MG63 (cell line): ENCODE measurements around the gene FILIP1. TPM values are rescaled to one million over a fixed set of nuclear protein-coding genes. Genes with fewer than 3 reads are reported as not detected.

Source experiments
- DNase-seq: peaks from one replicate; pipeline ENCODE4 v3.0.0-alpha.2; 2020
- H3K27me3 ChIP-seq: fragments of 250-450 bp; sonication (Bioruptor Pico); 2 replicates; pipeline ENCODE4 v1.5.1; 2020; ENCODE audit warnings: mild to moderate bottlenecking, moderate library complexity
- H3K36me3 ChIP-seq: fragments of 250-450 bp; sonication (Bioruptor Pico); 2 replicates; pipeline ENCODE4 v1.5.1; 2020; ENCODE audit warnings: mild to moderate bottlenecking, moderate library complexity
- H3K4me3 ChIP-seq: fragments of 250-450 bp; sonication (Bioruptor Pico); 2 replicates; pipeline ENCODE4 v1.5.1; 2020; ENCODE audit warnings: mild to moderate bottlenecking, moderate library complexity
- H3K9me3 ChIP-seq: fragments of 250-450 bp; sonication (Bioruptor Pico); 2 replicates; pipeline ENCODE4 v1.5.1; 2020; ENCODE audit warnings: mild to moderate bottlenecking, moderate library complexity
- total RNA-seq: library from RNA; depleted of rRNA; stranded (reverse); fragments of >200 nt; shearing (Covaris generic); gene quantifications from 2 replicates; pipeline ENCODE4 v1.2.3, GENCODE V29; 2014; ENCODE audit warnings: low replicate concordance; rRNA removed

FILIP1 gene, protein sequence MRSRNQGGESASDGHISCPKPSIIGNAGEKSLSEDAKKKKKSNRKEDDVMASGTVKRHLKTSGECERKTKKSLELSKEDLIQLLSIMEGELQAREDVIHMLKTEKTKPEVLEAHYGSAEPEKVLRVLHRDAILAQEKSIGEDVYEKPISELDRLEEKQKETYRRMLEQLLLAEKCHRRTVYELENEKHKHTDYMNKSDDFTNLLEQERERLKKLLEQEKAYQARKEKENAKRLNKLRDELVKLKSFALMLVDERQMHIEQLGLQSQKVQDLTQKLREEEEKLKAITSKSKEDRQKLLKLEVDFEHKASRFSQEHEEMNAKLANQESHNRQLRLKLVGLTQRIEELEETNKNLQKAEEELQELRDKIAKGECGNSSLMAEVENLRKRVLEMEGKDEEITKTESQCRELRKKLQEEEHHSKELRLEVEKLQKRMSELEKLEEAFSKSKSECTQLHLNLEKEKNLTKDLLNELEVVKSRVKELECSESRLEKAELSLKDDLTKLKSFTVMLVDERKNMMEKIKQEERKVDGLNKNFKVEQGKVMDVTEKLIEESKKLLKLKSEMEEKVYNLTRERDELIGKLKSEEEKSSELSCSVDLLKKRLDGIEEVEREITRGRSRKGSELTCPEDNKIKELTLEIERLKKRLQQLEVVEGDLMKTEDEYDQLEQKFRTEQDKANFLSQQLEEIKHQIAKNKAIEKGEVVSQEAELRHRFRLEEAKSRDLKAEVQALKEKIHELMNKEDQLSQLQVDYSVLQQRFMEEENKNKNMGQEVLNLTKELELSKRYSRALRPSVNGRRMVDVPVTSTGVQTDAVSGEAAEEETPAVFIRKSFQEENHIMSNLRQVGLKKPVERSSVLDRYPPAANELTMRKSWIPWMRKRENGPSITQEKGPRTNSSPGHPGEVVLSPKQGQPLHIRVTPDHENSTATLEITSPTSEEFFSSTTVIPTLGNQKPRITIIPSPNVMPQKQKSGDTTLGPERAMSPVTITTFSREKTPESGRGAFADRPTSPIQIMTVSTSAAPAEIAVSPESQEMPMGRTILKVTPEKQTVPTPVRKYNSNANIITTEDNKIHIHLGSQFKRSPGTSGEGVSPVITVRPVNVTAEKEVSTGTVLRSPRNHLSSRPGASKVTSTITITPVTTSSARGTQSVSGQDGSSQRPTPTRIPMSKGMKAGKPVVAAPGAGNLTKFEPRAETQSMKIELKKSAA (N-terminal part only)
- 0.03 TPM in 1 of 2 replicates, not detected in the other for total RNA-seq

DNA sequence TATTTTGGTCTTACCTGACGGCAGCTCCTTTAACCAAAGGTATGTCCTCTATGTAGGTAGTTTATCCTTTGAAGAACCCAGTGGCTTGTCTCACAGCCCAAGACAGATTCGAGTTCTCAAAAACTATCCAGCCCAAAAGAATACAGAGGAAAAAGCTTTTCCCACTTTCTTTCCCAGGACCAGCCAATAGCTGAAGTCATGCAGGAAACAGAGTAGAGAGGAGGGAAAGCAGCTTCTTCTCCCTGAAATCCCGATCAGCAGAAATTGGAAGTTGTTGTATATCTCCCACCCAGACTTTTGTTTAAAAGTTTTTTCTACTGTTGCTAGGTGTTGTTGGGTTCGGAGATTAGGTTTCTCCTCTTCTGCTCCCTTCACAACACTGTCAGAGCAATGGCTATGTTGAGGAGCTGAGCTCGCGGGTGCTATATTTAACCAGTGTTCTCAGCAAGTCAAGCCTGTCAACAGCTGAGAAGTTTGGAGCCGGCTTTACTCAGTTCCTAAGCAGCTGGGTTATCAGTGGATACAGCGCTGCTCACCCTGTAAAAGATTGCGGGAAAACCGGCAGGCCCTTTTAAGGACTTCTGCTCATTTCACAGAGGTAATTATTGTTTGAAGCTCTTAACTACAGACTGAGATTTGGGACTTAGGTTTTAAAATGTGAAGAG is at the start of gene FILIP1:
Gene FILIP1, minus strand, starts transcription at position 401 of the 665 bp plus-strand sequence. CDS start 78,828 bp downstream, outside the sequence.
- Histone ChIP-seq H3K27me3 (no peaks in the 10 kb centered on the region), H3K9me3 (no peaks in the 10 kb centered on the region), H3K4me3 (no peak within 1 kb of the TSS), H3K36me3 (no peaks in the 10 kb centered on the region)
- no peak for DNase-seq

DNA sequence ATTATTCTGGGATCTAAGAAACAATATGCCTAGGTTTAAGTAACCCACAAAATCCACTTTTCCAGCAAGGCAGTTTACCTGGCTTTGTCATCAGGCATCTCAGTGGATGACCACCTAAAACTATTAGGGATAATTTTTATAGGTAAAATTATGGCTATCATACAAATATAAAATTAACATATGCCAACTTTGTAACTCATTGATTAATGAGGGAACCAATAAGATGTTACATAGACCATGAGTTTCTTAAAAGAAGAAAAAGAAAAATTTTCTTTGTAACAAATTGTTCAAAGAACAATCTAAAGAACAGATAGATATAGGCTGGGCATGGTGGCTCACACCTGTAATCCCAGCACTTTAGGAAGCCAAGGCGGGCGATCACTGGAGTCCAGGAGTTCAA is 49.7 kb upstream of the FILIP1 start:
- Histone ChIP-seq H3K9me3 (peaks cover 6% of the 10 kb centered on the region; the same call in 1 of the 2 replicates), H3K36me3 (no peaks in the 10 kb centered on the region), H3K27me3 (no peaks in the 10 kb centered on the region), H3K4me3 (no peak overlapping the region)
- no peak for DNase-seq

DNA sequence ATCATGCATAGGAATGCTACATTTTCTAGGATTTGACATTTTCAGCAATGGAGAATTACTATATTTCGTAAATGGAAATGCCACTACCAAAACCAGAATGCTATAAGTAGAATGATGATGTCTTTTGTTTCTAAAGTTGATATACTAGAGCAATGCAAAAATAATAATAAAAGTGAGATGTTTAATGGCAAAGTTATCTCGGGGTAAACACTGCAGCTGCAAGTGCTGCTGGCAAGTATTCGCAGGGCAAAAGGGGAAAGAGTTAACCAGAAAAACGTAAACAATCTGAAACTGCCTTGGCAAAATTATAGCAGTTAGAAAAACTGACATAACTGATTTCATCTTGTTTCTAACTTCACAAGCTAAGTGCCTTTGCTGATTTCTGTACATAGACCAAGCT is 45.5 kb upstream of the FILIP1 start:
- no peak for DNase-seq
- Histone ChIP-seq H3K4me3 (no peak overlapping the region), H3K27me3 (no peaks in the 10 kb centered on the region), H3K36me3 (no peaks in the 10 kb centered on the region), H3K9me3 (peaks cover 10% of the 10 kb centered on the region)

DNA sequence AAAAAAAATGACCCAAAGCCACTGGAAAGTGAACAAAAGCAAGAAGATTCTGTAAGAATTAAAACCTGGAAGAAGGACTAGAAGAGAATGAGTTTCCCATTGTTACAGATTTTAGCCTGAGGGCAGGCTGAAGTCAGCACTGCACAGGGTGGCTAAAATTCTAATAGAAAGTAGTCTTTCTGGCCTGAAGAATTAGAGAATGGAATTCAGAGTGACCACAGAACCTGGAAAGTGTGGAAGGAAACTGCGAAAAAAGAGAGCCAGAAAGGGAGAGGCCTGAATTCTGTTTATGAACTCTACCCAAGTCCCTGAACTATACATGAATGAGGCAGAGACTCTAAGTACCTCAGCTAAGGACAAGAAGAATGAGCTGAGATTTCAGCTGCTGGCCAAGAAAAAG is 38.9 kb upstream of the FILIP1 start:
- DNase-seq, result no peak

DNA sequence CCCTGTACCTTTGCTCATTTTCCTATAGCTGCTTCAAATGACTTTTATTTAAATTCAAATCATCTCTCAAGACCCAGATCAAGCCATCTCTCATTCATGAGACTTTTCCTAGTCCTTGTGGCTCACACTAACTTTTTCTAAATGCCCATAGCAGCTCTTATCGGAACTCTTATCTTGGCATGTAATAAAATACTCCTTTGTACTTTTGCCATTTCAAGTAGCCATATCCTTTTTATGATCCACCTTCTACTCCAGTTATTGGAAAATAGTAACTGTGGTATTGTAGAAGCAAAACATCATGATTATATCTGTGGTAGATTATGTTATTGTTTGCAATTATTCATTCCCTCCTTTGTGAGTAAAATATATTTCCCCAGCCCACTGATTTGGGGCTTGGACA is 37.6 kb upstream of the FILIP1 start:
- H3K27me3 ChIP-seq, result no peaks in the 10 kb centered on the region
- H3K4me3 ChIP-seq, result no peak overlapping the region
- no peaks in the 10 kb centered on the region for H3K36me3 ChIP-seq
- H3K9me3 ChIP-seq, result peaks cover 3% of the 10 kb centered on the region; the same call in 1 of the 2 replicates
- DNase-seq, result no peak

More for the DNA sequence above, 38.9 kb upstream of the FILIP1 start:
- Histone ChIP-seq H3K36me3 (no peaks in the 10 kb centered on the region), H3K9me3 (peaks cover 3% of the 10 kb centered on the region; the same call in 1 of the 2 replicates), H3K4me3 (no peak overlapping the region), H3K27me3 (no peaks in the 10 kb centered on the region)

DNA sequence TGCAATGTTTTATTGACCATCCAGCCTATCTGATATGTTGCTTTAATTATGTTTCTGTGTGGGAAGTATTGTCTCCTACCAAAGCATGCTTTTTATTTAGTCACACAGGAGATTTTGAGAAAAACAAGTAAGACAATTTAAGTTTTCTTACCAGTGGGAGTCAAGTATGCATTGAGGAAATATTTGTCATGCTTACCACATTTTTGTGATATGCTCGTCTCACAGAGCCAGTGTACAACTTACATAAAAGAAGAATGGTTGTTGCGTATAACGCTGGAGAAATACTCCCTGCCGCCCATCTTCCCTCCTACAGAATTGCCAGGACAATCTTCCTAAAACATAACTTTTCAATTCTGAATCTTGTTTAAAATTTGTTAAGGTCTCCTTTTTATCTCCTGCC is 37.1 kb upstream of the FILIP1 start:
- Histone ChIP-seq H3K9me3 (peaks cover 3% of the 10 kb centered on the region; the same call in 1 of the 2 replicates), H3K4me3 (no peak overlapping the region), H3K27me3 (no peaks in the 10 kb centered on the region), H3K36me3 (no peaks in the 10 kb centered on the region)
- no peak for DNase-seq

DNA sequence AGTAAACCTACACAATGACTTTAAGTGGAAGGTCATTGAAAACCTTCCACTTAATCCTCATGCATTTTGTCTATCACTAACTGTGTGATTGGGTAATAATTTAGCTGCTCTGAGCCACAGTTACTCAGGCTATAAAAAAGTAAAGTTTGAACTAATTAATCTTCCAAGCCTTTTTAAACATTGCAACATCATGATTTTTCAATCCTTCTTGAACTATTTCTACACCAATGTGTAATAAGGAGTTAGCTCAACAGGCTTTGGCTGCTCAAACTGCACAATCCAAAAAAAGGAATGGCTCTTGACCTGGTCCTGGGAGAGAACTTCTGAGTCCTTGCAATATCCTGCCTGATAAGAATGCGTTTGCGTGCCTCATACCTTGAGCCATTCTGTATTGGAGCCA is 34.8 kb upstream of the FILIP1 start:
- H3K36me3 ChIP-seq, result no peaks in the 10 kb centered on the region
- no peak for DNase-seq
- H3K4me3 ChIP-seq, result no peak overlapping the region
- H3K27me3 ChIP-seq, result no peaks in the 10 kb centered on the region
- H3K9me3 ChIP-seq, result no peaks in the 10 kb centered on the region

DNA sequence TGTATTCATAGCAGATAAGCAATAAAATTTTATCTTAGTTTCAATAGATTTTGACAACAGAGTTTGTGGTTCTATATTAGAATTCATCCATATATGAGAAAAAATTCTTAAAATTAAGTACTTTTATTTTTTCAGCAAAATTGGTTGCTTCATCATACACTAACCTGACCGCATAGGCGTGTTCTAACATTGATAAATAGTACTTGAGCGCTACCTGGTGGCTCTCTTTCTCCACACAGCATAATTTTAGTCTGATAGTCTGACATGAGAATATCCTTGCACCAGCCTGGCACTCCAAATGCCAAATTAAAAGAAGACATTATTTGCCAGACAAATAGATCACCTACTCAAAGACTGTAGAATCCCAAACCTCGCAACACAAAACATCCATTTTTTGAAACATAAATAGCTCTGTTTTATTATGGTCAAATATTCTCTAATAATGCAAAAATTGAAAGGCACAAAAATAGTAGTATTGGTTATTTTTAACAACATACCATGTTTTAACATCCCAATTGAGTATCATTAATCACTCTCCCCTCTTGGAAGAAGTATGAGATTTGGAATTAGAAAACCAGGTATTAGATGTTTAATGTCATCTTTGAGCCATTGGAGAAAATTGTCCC is 33.0 kb upstream of the FILIP1 start:
- peak; percentile 9 for DNase-seq
- Histone ChIP-seq H3K36me3 (no peaks in the 10 kb centered on the region), H3K9me3 (no peaks in the 10 kb centered on the region), H3K27me3 (no peaks in the 10 kb centered on the region), H3K4me3 (no peak overlapping the region)

DNA sequence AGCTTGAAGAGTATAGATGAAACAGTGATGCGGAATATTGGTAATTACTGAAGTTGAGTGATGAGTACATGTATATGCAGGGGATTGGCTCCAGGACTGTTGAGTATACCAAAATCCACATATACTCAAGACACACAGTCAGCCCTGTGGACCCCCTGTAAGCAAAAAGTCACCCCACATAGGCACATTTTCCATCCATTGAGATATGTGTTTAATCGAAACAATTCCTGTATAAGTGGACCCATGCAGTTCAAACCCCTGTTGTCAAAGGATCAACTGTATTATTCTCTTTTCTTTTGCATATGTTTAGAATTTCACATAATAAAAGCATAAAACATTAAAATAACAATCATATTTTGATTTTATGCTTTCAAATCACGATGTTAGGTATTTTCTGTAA is 32.1 kb upstream of the FILIP1 start:
- no peak for DNase-seq
- Histone ChIP-seq H3K9me3 (no peaks in the 10 kb centered on the region), H3K4me3 (no peak overlapping the region), H3K36me3 (no peaks in the 10 kb centered on the region), H3K27me3 (no peaks in the 10 kb centered on the region)

DNA sequence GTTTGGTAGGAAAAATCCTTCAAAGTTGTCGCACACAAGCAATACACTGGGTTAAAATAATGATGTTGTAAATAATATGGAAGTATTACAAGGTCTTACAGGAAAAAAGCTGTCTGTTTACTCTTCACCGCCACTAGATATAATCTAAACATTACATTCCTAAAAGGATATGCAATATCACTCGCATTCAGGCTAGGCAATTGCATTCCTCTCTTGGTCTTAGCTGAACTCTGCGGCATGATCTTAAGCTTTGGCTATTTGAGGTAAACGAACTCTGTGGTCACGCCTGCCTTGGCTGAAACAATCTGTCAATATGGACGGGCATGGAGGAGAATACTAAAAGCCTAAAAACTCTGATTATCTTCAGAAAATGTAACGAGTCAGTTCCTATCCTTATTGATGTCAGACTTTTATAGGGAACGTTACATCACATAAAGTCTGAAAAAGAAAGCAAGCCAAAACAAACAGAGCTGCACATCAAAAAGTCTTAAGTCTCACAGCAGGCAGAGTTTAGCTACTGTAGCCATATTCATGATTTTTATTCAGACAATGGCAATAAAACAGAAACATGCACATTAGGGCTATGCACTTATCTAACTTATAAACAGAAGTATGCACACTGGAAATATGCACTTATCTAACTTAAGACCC is 30.8 kb upstream of the FILIP1 start:
- H3K9me3 ChIP-seq, result no peaks in the 10 kb centered on the region
- peak overlapping the region; percentile 11 for H3K4me3 ChIP-seq
- H3K27me3 ChIP-seq, result no peaks in the 10 kb centered on the region
- H3K36me3 ChIP-seq, result no peaks in the 10 kb centered on the region
- peak; percentile 75 for DNase-seq

DNA sequence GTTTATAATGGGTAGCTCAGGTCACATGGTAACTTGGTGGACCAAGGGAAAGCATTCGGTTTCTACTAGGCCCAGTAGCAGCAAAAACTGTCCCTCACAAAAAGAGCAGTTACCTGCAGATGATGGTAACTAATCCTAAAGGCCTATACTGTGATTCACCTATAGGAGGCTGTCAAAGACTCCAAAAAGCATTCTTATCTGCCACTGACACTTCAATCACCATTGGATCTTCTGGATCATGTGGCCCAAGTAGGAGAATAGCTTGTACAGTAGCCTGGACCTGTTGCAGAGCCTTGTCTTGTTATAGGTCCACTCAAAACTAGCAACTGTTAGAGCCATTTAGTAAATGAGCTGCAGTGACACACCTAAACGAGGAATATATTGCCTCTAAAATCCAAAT is 23.2 kb upstream of the FILIP1 start:
- H3K27me3 ChIP-seq, result no peaks in the 10 kb centered on the region
- no peaks in the 10 kb centered on the region for H3K9me3 ChIP-seq
- H3K36me3 ChIP-seq, result no peaks in the 10 kb centered on the region
- no peak for DNase-seq
- H3K4me3 ChIP-seq, result no peak overlapping the region

DNA sequence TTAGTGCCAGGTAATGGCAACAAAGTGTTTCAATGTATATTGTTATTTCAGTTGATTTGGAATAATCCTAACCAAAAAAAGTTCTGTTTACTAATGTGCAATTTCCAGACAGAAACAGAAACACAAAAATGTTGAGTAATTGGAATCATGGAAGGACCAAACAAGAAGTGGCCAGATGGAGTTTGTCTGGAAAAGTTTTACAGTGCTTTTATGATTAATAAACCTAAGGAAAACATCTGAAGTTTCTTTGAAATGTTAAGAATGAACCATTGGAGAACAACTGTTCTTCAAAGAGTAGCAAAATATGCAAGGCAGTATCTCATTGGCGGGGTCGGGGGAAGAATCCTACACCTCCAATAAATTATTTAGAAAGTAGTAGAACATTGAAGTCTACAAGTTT is 19.0 kb upstream of the FILIP1 start:
- H3K27me3 ChIP-seq, result no peaks in the 10 kb centered on the region
- no peaks in the 10 kb centered on the region for H3K9me3 ChIP-seq
- H3K4me3 ChIP-seq, result no peak overlapping the region
- H3K36me3 ChIP-seq, result no peaks in the 10 kb centered on the region
- no peak for DNase-seq

DNA sequence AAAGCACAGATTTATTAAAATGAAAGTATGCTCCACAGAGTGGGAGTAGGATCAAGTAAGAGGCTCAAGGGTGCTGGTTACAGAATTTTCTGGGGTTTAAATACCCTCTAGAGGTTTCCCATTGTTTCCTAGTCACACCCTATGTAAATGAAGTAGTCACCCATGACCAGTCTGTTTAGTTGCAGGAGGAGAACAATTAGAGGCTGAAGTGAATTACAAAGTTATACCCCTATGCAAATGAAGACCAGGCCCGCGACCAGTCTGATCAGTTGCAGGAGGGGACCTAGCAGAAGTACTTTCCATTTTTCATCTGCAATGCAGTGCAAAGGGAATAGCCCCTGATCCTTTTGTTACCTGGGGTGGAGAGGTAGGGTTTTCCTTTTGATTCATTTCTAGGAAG is 11.8 kb upstream of the FILIP1 start:
- no peak for DNase-seq
- no peaks in the 10 kb centered on the region for H3K36me3 ChIP-seq
- no peaks in the 10 kb centered on the region for H3K9me3 ChIP-seq
- H3K4me3 ChIP-seq, result no peak overlapping the region
- H3K27me3 ChIP-seq, result no peaks in the 10 kb centered on the region

DNA sequence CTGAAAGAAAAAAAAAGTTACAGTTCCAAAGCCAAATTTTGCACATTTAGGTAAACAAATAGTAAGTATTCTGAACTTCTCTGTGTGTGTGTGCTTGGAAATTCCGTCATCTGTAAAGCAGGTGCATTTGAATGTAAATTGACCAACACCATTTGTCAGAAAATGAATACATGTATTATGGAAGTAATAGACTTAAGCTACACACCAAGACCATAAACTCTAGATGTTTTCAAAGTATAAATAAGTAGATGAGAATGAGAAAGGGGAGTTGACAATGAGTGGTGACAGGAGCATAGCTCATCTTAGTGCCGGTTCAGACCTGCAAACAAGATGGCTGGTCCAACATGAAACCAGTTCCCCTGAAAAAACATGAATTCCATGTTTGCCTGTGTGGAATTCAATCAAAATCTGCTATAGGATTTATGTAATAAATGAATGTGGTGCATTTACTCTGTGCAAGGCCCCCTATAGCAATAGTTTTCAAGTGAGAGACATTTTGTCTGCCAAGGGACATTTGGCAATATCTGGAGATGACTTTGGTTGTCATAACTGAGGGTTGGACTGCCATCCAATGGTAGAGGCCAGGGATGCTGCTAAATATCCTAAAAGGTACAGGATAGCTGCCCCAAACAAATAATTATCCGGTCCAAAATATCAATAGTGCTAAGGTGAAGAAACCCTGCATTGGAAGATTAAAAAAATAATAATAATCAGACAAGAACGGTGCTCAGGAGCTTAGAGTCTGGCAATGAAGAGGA is 11.0 kb upstream of the FILIP1 start:
- Histone ChIP-seq H3K4me3 (no peak overlapping the region), H3K27me3 (no peaks in the 10 kb centered on the region), H3K36me3 (no peaks in the 10 kb centered on the region), H3K9me3 (no peaks in the 10 kb centered on the region)
- DNase-seq, result no peak

DNA sequence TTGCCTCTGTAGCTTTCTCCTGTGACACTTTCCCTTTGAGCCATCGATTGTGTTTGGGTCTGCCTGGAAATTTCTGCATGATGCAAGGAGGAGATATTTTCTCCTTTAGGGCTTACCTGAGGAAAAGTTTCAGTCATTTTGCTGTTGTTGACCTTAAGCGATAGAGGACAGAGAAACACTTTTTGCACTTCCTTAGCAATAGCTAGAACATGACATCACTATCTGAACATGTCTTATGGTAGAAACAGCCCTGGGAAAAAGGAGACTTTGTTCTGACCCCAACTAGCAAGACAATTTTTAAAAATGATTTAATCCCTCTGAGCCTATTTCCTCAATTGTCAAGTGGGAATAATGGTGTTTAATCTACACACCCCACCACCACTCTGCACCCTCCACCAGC is 9.7 kb upstream of the FILIP1 start:
- no peak for DNase-seq
- H3K36me3 ChIP-seq, result no peaks in the 10 kb centered on the region

More for the DNA sequence above, 9.7 kb upstream of the FILIP1 start:
- no peaks in the 10 kb centered on the region for H3K9me3 ChIP-seq
- H3K4me3 ChIP-seq, result no peak overlapping the region
- H3K27me3 ChIP-seq, result no peaks in the 10 kb centered on the region
